ENCODE data around the gene HDAC4.

HDAC4 gene

GRCh38 chr2:239002591-239002953 lies 398.2 kb downstream of the HDAC4 start:
- DNase-seq = no peak

- DNase-seq = no peak
Measured at GRCh38 chr2:239001794-239002193, 399.0 kb downstream of the HDAC4 start.

GRCh38 chr2:239000500-239001073 lies 400.2 kb downstream of the HDAC4 start:
- DNase-seq = no peak

- no peak for DNase-seq
Measured at GRCh38 chr2:239000089-239000488, 400.7 kb downstream of the HDAC4 start.

- no peak for DNase-seq
Measured at GRCh38 chr2:238999291-238999741, 401.5 kb downstream of the HDAC4 start.

GRCh38 chr2:238998801-238999200 lies 402.0 kb downstream of the HDAC4 start:
- DNase-seq = no peak

All from fibroblast of skin of abdomen (primary cell).